A673 (cell line): ENCODE results near the gene SLC35B2. TPM values are rescaled to one million over a fixed set of nuclear protein-coding genes. Genes with fewer than 3 reads are reported as not detected.

Experiments used
- BruUV-seq: library from RNA; stranded (reverse); fragments of 400-500 nt; replicated peaks from 2 replicates; lab custom pipeline; 2021; lab: Mats Ljungman, UMichigan
- CTCF ChIA-PET: fragments of 300-600 bp; sonication (Branson Sonifier 250); formaldehyde crosslinking; loops from one replicate; lab custom pipeline; 2022; ENCODE audit warnings: antibody characterized with exemption; lab: Charles Lee
- POLR2A ChIA-PET: fragments of 300-600 bp; sonication (Branson Sonifier 250); formaldehyde crosslinking; loops from one replicate; lab custom pipeline; 2022; ENCODE audit warnings: antibody characterized with exemption; ENCODE audit not compliant: low non-redundant PET; lab: Charles Lee
- DNase-seq: peaks from one replicate; pipeline ENCODE4 v3.0.0-alpha.2; 2015; ENCODE audit warnings: low spot score
- H3K27ac ChIP-seq: fragments of 200-600 bp; sonication (generic); 2 replicates; pipeline ENCODE4 v1.5.1; 2016; ENCODE audit warnings: mixed run types, low read depth, mild to moderate bottlenecking, mixed read lengths, antibody characterized with exemption, low read length; ENCODE audit not compliant: poor library complexity, severe bottlenecking
- H3K27me3 ChIP-seq: fragments of 200-600 bp; sonication (generic); replicated peaks from 2 replicates; pipeline ENCODE4 v1.6.1; 2017; ENCODE audit warnings: mixed run types, low read depth, mild to moderate bottlenecking, mixed read lengths, antibody characterized with exemption, low read length; ENCODE audit not compliant: insufficient read depth, poor library complexity
- H3K36me3 ChIP-seq: fragments of 200-600 bp; sonication (generic); 2 replicates; pipeline ENCODE4 v1.6.1; 2016; ENCODE audit warnings: mixed run types, mild to moderate bottlenecking, mixed read lengths, antibody characterized with exemption, low read length; ENCODE audit not compliant: insufficient read depth, poor library complexity, severe bottlenecking
- H3K4me1 ChIP-seq: fragments of 200-600 bp; sonication (generic); 2 replicates; pipeline ENCODE4 v1.6.1; 2017; ENCODE audit warnings: mixed run types, mild to moderate bottlenecking, mixed read lengths, antibody characterized with exemption, low read length; ENCODE audit not compliant: insufficient read depth, poor library complexity, severe bottlenecking
- H3K4me3 ChIP-seq: fragments of 200-600 bp; sonication (generic); 2 replicates; pipeline ENCODE4 v1.5.1; 2016; ENCODE audit warnings: low read depth, mixed run types, mild to moderate bottlenecking, mixed read lengths, low read length; ENCODE audit not compliant: poor library complexity, severe bottlenecking
- H3K9me3 ChIP-seq: fragments of 200-600 bp; sonication (generic); 2 replicates; pipeline ENCODE4 v1.6.1; 2016; ENCODE audit warnings: mixed run types, low read depth, mild to moderate bottlenecking, mixed read lengths, antibody characterized with exemption, low read length; ENCODE audit not compliant: poor library complexity, severe bottlenecking
- CTCF ChIP-seq: fragments of 300-800, 200-600 bp; sonication (generic); conservative IDR thresholded peaks from 2 replicates; pipeline ENCODE4 v1.5.1; 2017; ENCODE audit warnings: low read depth, mild to moderate bottlenecking, antibody characterized with exemption, low read length, moderate library complexity, mixed read lengths
- EZH2 ChIP-seq: fragments of 200-600 bp; sonication (generic); IDR thresholded peaks from 2 replicates; pipeline ENCODE4 v1.6.1; 2017; ENCODE audit warnings: borderline replicate concordance, low read depth, mild to moderate bottlenecking, mixed read lengths, antibody characterized with exemption, low read length; ENCODE audit not compliant: poor library complexity, severe bottlenecking
- intact Hi-C: fragments of 100-400 bp; cut with micrococcal nuclease; formaldehyde crosslinking; loops from one replicate; pipeline ENCODE4 v1.10.0; 2022; ENCODE audit not compliant: unreplicated experiment
- total RNA-seq: library from RNA; stranded (reverse); gene quantifications from 2 replicates; pipeline ENCODE4 v1.2.3, GENCODE V29; 2021

Gene SLC35B2
- total RNA-seq, 1 experiment from 2014 or later: 52.0 TPM

GRCh38 chr6:44269921-44270525 lies 12.7 kb upstream of the SLC35B2 start, which contains the start of gene TMEM151B:
Gene TMEM151B (plus strand): TSS chr6:44270450. CDS start chr6:44270743, 293 bp downstream.
- TF ChIP-seq EZH2 (no peak), CTCF (no peak)
- Histone ChIP-seq H3K27me3 (no peaks in the 10 kb centered on the region), H3K4me1 (peaks cover 8% of the 10 kb centered on the region), H3K36me3 (no peaks in the 10 kb centered on the region), H3K9me3 (no peaks in the 10 kb centered on the region), H3K4me3 (peak within 1 kb of the TSS; percentile 53), H3K27ac (no peak within 1 kb of the TSS)
- ChIA-PET POLR2A (interaction anchor here (0.6 kb wide), 1 partner anchor 13 kb away, joined by 6 read pairs; no protein-coding TSS in a partner anchor), CTCF (interaction anchor here (0.7 to 1.7 kb wide), 4 partner anchors 35 to 1224 kb away, joined by 3 to 5 read pairs (median 4); partner anchors contain the start of gene AARS2)
- intact Hi-C loops: loop anchor here (2.0 to 5.0 kb wide), 2 partner anchors 35 to 187 kb away; no protein-coding TSS in a partner anchor
- peak; percentile 27 for DNase-seq
- BruUV-seq: no TSS peak

GRCh38 chr6:44269178-44269920 lies 12.0 kb upstream of the SLC35B2 start:
- TF ChIP-seq CTCF (no peak), EZH2 (no peak)
- no TSS peak for BruUV-seq
- Histone ChIP-seq H3K36me3 (no peaks in the 10 kb centered on the region), H3K9me3 (no peaks in the 10 kb centered on the region), H3K4me3 (no peak overlapping the region), H3K27me3 (no peaks in the 10 kb centered on the region), H3K27ac (no peak overlapping the region), H3K4me1 (peaks cover 13% of the 10 kb centered on the region)
- ChIA-PET POLR2A (no interaction called here), CTCF (interaction anchor here (0.7 to 1.7 kb wide), 3 partner anchors 36 to 1224 kb away, joined by 5 to 18 read pairs (median 5); no protein-coding TSS in a partner anchor)
- intact Hi-C loops: loop anchor here (2.0 to 5.0 kb wide), 2 partner anchors 35 to 188 kb away; no protein-coding TSS in a partner anchor
- no peak for DNase-seq

- Histone ChIP-seq H3K4me3 (no peak overlapping the region), H3K4me1 (peaks cover 25% of the 10 kb centered on the region), H3K27ac (no peak overlapping the region), H3K36me3 (no peaks in the 10 kb centered on the region), H3K27me3 (no peaks in the 10 kb centered on the region), H3K9me3 (no peaks in the 10 kb centered on the region)
- TF ChIP-seq EZH2: no peak
- TF ChIP-seq CTCF: peak; percentile 94
- no TSS peak for BruUV-seq
- ChIA-PET CTCF (interaction anchor here (0.9 to 1.6 kb wide), 6 partner anchors 11 to 71 kb away, joined by 3 to 18 read pairs (median 10); partner anchors contain the start of gene AARS2), POLR2A (no interaction called here)
- DNase-seq: peak; percentile 58
- intact Hi-C loops: loop anchor here (1.0 to 5.0 kb wide), 3 partner anchors 37 to 189 kb away; no protein-coding TSS in a partner anchor
Observed at GRCh38 chr6:44268095-44268628, 10.8 kb upstream of the SLC35B2 start.
